ENCODE measurements around the gene TAL1. TPM values are rescaled to one million over a fixed set of nuclear protein-coding genes. Genes with fewer than 3 reads are reported as not detected.

Gene TAL1
- not detected in 2 replicates for total RNA-seq

GRCh38 chr1:47232187-47232874 is at the start of gene TAL1:
Gene TAL1 (minus strand): TSS chr1:47232225. CDS start chr1:47225888, 6,337 bp downstream.

GRCh38 chr1:47189844-47190508 is 42.0 kb downstream of the TAL1 start, which contains the start of gene PDZK1IP1:
Gene PDZK1IP1 (minus strand): TSS chr1:47190036. CDS start chr1:47189932, 104 bp downstream.

Other genes with a start within 250 kb of the TAL1 start
- gene CYP4X1, start 208.6 kb downstream of the TAL1 start, total RNA-seq: under 0.01 TPM in 1 of 2 replicates, not detected in the other
- not detected in 2 replicates for gene CYP4Z1, start 165.0 kb downstream of the TAL1 start, total RNA-seq
- not detected in 2 replicates for gene CYP4A22, start 94.8 kb downstream of the TAL1 start, total RNA-seq
- not detected in 2 replicates for gene PDZK1IP1, start 42.2 kb downstream of the TAL1 start, total RNA-seq
- gene STIL, start 81.9 kb upstream of the TAL1 start, total RNA-seq: 13.8 and 16.0 TPM in 2 replicates
- 39.2 and 56.0 TPM in 2 replicates for gene CMPK1, start 101.6 kb upstream of the TAL1 start, total RNA-seq
- not detected in 2 replicates for gene FOXE3, start 184.1 kb upstream of the TAL1 start, total RNA-seq
- gene FOXD2, start 205.8 kb upstream of the TAL1 start, total RNA-seq: under 0.01 TPM in 2 replicates